PFSK-1 (cell line): ENCODE measurements around the gene PILRA. TPM values are rescaled to one million over a fixed set of nuclear protein-coding genes. Genes with fewer than 3 reads are reported as not detected.
A peak's percentile ranks its signal among the peaks of the same experiment; 100 is the strongest.

Experiments used
- FOXP2 ChIP-seq: optimal IDR thresholded peaks from 2 replicates; pipeline ENCODE3; 2011; ENCODE audit warnings: borderline replicate concordance, control low read depth, inconsistent platforms; ENCODE audit not compliant: insufficient read depth; ENCODE audit errors: extremely low read length, extremely low read depth
- POLR2AphosphoS5 ChIP-seq: IDR thresholded peaks from 2 replicates; pipeline ENCODE4 v1.6.1; 2012; ENCODE audit warnings: low read depth, mild to moderate bottlenecking, control low read depth, low read length, moderate library complexity
- SIN3A ChIP-seq: IDR thresholded peaks from 2 replicates; pipeline ENCODE4 v1.6.1; 2012; ENCODE audit warnings: mild to moderate bottlenecking, low read length, moderate library complexity, borderline replicate concordance; ENCODE audit not compliant: insufficient read depth
- TAF1 ChIP-seq: IDR thresholded peaks from 2 replicates; pipeline ENCODE4 v1.6.1; 2012; ENCODE audit warnings: low read length, control low read depth, borderline replicate concordance; ENCODE audit not compliant: insufficient read depth
- polyA plus RNA-seq: library from polyadenylated mRNA; unstranded; fragments of >200 nt; gene quantifications from one replicate; pipeline ENCODE4 v1.2.1, GENCODE V29; 2012; ENCODE audit warnings: low read depth, missing spikeins; ENCODE audit not compliant: insufficient read length
- TF ChIP-seq, protein P1 (sequence below), 2 experiments: IDR thresholded peaks; 2 replicates each; pipeline versions ENCODE4 v1.6.1 to v1.8.0; 2011 to 2012; ENCODE audit warnings: low read depth in 2 of 2, low read length in 2 of 2, control low read depth in 1 of 2, inconsistent platforms in 1 of 2, mild to moderate bottlenecking in 1 of 2, moderate library complexity in 1 of 2; ENCODE audit not compliant: insufficient read depth in 1 of 2

Gene PILRA
- polyA plus RNA-seq, result 1.6 TPM

DNA sequence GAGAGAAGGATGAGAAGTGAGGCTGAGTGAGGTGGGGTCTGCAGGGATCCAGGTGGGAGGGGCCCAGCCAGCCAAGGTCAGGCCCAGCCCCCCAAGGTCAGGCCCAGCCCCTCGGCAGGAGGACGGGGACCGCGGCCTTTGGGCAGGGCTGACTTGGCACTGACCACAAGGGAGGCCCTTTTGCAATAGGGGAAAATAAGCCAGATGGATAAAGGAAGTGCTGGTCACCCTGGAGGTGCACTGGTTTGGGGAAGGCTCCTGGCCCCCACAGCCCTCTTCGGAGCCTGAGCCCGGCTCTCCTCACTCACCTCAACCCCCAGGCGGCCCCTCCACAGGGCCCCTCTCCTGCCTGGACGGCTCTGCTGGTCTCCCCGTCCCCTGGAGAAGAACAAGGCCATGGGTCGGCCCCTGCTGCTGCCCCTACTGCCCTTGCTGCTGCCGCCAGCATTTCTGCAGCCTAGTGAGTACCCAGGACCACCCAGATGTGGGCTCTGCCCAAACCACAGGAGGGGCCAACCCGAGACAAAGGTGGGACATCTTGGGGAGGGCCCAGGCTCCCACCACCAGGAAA is at the start of gene PILRA:
Gene PILRA (plus strand): TSS at position 227 of the 571 bp plus-strand sequence. CDS start 170 bp downstream, at position 397.
- TF ChIP-seq SIN3A, result no peak
- no peak for TF ChIP-seq FOXP2
- TF ChIP-seq, protein P1, sequence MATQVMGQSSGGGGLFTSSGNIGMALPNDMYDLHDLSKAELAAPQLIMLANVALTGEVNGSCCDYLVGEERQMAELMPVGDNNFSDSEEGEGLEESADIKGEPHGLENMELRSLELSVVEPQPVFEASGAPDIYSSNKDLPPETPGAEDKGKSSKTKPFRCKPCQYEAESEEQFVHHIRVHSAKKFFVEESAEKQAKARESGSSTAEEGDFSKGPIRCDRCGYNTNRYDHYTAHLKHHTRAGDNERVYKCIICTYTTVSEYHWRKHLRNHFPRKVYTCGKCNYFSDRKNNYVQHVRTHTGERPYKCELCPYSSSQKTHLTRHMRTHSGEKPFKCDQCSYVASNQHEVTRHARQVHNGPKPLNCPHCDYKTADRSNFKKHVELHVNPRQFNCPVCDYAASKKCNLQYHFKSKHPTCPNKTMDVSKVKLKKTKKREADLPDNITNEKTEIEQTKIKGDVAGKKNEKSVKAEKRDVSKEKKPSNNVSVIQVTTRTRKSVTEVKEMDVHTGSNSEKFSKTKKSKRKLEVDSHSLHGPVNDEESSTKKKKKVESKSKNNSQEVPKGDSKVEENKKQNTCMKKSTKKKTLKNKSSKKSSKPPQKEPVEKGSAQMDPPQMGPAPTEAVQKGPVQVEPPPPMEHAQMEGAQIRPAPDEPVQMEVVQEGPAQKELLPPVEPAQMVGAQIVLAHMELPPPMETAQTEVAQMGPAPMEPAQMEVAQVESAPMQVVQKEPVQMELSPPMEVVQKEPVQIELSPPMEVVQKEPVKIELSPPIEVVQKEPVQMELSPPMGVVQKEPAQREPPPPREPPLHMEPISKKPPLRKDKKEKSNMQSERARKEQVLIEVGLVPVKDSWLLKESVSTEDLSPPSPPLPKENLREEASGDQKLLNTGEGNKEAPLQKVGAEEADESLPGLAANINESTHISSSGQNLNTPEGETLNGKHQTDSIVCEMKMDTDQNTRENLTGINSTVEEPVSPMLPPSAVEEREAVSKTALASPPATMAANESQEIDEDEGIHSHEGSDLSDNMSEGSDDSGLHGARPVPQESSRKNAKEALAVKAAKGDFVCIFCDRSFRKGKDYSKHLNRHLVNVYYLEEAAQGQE (IDR thresholded peaks at IDR 0.05; ENCODE audit: insufficient read depth in 1 of 2, low read depth in 2 of 2, low read length in 2 of 2), result no peak
- no peak for TF ChIP-seq POLR2AphosphoS5
- no peak for TF ChIP-seq TAF1

DNA sequence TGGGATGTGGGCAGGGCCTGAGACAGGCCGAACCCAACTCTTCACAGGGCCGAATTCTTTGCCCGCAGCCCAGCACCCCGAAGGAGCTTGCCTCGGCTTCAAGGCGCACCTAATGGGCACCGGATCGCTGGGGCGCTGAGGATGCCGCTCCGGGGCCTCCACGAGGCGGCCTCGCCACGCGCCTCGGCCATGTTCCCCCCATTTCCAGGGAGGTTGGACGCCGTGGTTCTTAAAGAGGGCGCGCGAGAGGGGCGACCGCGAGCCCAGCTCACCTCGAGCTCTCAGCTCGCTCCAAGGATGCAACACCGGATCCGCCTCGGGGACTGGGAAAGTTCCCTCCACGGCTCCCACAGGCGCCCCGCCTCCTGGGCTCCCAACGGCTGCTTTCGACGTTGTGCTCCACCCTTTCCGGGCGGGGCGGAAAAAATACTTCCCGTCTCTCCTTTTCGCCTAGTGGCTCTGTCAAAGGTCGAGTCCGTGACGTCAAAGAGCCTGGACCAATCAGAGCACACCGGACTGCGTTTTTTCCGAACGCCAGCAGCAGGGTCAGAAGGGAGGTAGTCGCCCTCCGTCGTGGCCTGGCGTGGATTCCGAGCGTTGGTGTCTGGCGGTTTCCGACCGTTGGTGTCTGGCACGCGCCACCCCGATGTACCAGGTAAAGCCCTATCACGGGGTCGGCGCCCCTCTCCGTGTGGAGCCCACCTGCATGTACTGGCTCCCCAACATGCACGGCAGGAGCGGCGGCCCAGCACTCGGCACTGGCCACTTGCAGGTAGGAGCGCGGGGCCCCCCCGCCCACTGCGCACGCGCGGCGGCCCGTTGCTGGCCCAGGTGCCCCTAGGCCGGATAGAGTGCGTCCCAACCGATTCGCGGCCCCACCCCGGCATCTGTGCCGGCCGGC is 37.5 kb upstream of the PILRA start:
- TF ChIP-seq POLR2AphosphoS5 (peak; percentile 91), TAF1 (peak; percentile 75; the same call in 1 of the 2 replicates)
- TF ChIP-seq, protein P1 (IDR thresholded peaks at IDR 0.05; ENCODE audit: insufficient read depth in 1 of 2, low read depth in 2 of 2, low read length in 2 of 2), result 0 out of 4 replicates have a peak, but pooled peaks of 1 of the 2 experiments have one; percentile 15

DNA sequence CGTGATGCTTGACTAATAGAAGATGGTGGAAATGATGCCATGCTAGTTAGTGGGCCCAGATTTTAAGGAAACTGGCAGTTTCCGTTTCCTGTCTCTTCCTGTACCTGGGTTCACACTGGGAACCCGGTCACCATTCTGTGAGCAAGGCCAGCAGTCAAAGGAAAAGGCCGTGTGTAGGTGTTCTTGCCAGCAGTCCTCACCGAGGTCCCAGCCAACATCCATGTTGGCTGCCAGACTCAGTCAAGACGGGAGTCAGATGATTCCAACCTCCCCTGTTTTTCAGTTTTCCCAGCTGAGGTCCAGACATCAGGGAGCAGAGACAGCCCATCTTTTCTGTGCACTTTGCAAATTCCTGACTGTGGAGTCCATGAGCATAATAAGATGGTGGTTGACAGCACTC is 30.5 kb upstream of the PILRA start:
- TF ChIP-seq TAF1, result no peak
- TF ChIP-seq FOXP2, result no peak
- TF ChIP-seq, protein P1 (IDR thresholded peaks at IDR 0.05; ENCODE audit: insufficient read depth in 1 of 2, low read depth in 2 of 2, low read length in 2 of 2), result no peak
- TF ChIP-seq SIN3A, result no peak
- TF ChIP-seq POLR2AphosphoS5, result no peak

DNA sequence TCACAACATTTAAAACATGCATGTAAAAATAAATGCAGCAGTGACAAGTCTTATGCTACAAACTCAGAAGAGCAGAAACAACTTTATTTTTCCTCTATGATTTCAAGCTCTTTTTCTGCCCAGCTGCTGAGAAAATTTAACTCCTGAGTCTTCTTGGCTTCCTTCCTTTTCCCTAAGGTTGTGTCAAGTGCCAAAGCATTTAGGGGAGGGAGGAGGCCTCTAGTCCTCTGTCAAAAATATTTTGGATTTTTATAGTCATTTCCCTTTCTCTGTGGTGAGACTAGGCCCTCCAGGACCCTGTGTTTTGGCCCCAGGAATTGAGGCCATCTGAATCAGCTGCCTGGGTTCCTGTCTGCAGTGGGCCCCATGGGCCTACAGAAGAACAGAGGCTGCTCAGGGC is 26.4 kb upstream of the PILRA start:
- TF ChIP-seq POLR2AphosphoS5 (no peak), SIN3A (no peak), FOXP2 (no peak), TAF1 (no peak)
- TF ChIP-seq, protein P1 (IDR thresholded peaks at IDR 0.05; ENCODE audit: insufficient read depth in 1 of 2, low read depth in 2 of 2, low read length in 2 of 2), result no peak
